ENCODE measurements around the gene SH3RF1.

Gene SH3RF1

GRCh38 chr4:169163495-169163894, 107.3 kb downstream of the SH3RF1 start:
- DNase-seq (ENCODE audit: low read depth) = no peak

- DNase-seq (ENCODE audit: low read depth) = no peak
Observed at GRCh38 chr4:169160825-169161224, 109.9 kb downstream of the SH3RF1 start.

GRCh38 chr4:169159624-169160171, 111.1 kb downstream of the SH3RF1 start:
- no peak for DNase-seq (ENCODE audit: low read depth)

GRCh38 chr4:169158861-169159260, 111.9 kb downstream of the SH3RF1 start:
- no peak for DNase-seq (ENCODE audit: low read depth)

GRCh38 chr4:169158046-169158445, 112.7 kb downstream of the SH3RF1 start:
- no peak for DNase-seq (ENCODE audit: low read depth)

GRCh38 chr4:169156392-169156791, 114.4 kb downstream of the SH3RF1 start:
- no peak for DNase-seq (ENCODE audit: low read depth)

GRCh38 chr4:169154121-169154520, 116.6 kb downstream of the SH3RF1 start:
- DNase-seq (ENCODE audit: low read depth) = no peak

- DNase-seq (ENCODE audit: low read depth) = no peak
Observed at GRCh38 chr4:169153481-169154087, 117.2 kb downstream of the SH3RF1 start.

GRCh38 chr4:169152899-169153298, 117.9 kb downstream of the SH3RF1 start:
- no peak for DNase-seq (ENCODE audit: low read depth)

- no peak for DNase-seq (ENCODE audit: low read depth)
Observed at GRCh38 chr4:169152098-169152497, 118.7 kb downstream of the SH3RF1 start.

GRCh38 chr4:169151671-169152070, 119.1 kb downstream of the SH3RF1 start:
- no peak for DNase-seq (ENCODE audit: low read depth)

GRCh38 chr4:169150806-169151205, 120.0 kb downstream of the SH3RF1 start:
- DNase-seq (ENCODE audit: low read depth) = no peak

- no peak for DNase-seq (ENCODE audit: low read depth)
Observed at GRCh38 chr4:169148885-169149284, 121.9 kb downstream of the SH3RF1 start.

GRCh38 chr4:169147191-169147590, 123.6 kb downstream of the SH3RF1 start:
- no peak for DNase-seq (ENCODE audit: low read depth)

GRCh38 chr4:169144061-169144600, 126.6 kb downstream of the SH3RF1 start:
- DNase-seq (ENCODE audit: low read depth) = no peak

- no peak for DNase-seq (ENCODE audit: low read depth)
Observed at GRCh38 chr4:169143335-169143734, 127.4 kb downstream of the SH3RF1 start.

- no peak for DNase-seq (ENCODE audit: low read depth)
Observed at GRCh38 chr4:169142906-169143305, 127.8 kb downstream of the SH3RF1 start.

GRCh38 chr4:169142391-169142790, 128.4 kb downstream of the SH3RF1 start:
- no peak for DNase-seq (ENCODE audit: low read depth)

GRCh38 chr4:169139021-169139420, 131.7 kb downstream of the SH3RF1 start:
- DNase-seq (ENCODE audit: low read depth) = no peak

GRCh38 chr4:169137558-169137920, 133.2 kb downstream of the SH3RF1 start:
- no peak for DNase-seq (ENCODE audit: low read depth)

GRCh38 chr4:169136796-169137557, 133.8 kb downstream of the SH3RF1 start:
- no peak for DNase-seq (ENCODE audit: low read depth)

GRCh38 chr4:169136330-169136729, 134.4 kb downstream of the SH3RF1 start:
- DNase-seq (ENCODE audit: low read depth) = no peak

GRCh38 chr4:169135776-169136175, 135.0 kb downstream of the SH3RF1 start:
- no peak for DNase-seq (ENCODE audit: low read depth)

Measured in stimulated activated CD8-positive, alpha-beta memory T cell treated with anti-CD3 and anti-CD28 coated beads, Interleukin-7, amount 100 ng/mL, for 24 hours (primary cell).